ENCODE measurements around the gene SNX5.

The SNX5 gene

DNA sequence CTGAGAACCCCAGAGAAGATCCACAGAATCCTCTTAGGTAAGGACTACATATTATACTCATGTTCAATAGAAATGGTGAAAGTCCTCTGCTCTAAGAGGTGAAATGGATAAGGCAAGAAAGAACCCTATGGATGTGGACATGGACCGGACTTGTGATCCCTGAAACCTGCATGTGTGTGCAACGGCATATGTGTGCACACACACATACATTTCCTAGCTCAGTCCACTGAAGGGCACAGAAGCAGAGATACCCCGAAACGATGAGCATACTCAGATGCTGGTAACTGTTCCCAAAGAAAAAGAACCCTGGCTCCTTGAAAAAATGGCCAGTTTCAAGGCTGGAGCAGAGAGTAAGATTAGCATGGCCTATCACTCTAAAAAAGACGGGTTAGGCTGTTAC, 22.6 kb downstream of the SNX5 start:
- H3K27me3 ChIP-seq (ENCODE audit: insufficient read depth, low read length), result no peaks in the 10 kb centered on the region
- no peak overlapping the region for H2AK5ac ChIP-seq (ENCODE audit: low read length)
- H3K4me1 ChIP-seq (ENCODE audit: control insufficient read depth in 1 of 2, insufficient read depth in 2 of 2, low read length in 2 of 2), result no peaks in the 10 kb centered on the region
- H2BK12ac ChIP-seq (ENCODE audit: low read length), result no peak overlapping the region
- no peak for DNase-seq
- no peaks in the 10 kb centered on the region for H3K9me3 ChIP-seq (ENCODE audit: insufficient read depth, low read depth, low read length)
- H3K4ac ChIP-seq (ENCODE audit: low read depth, low read length), result no peak overlapping the region
- H3K79me1 ChIP-seq (ENCODE audit: low read length), result no peaks in the 10 kb centered on the region
- WGBS (ENCODE audit: extremely low coverage, insufficient coverage, insufficient read length), result no CpG with 5 or more reads among the region's 5 CpGs
- H3K9ac ChIP-seq (ENCODE audit: low read length), result no peak overlapping the region
- H3K14ac ChIP-seq (ENCODE audit: low read length), result no peak overlapping the region
- H2AFZ ChIP-seq (ENCODE audit: insufficient read depth, low read length, poor library complexity), result no peak overlapping the region
- H3K36me3 ChIP-seq (ENCODE audit: control insufficient read depth in 1 of 2, insufficient read depth in 2 of 2, low read length in 2 of 2), result peaks cover 18 to 66% of the 10 kb centered on the region in 2 experiments
- no peak overlapping the region for H3K27ac ChIP-seq (ENCODE audit: low read depth, low read length)
- H3K23ac ChIP-seq (ENCODE audit: low read length), result no peak overlapping the region
- no peak overlapping the region for H2BK120ac ChIP-seq (ENCODE audit: insufficient read depth, low read length, poor library complexity)
- H4K12ac ChIP-seq (ENCODE audit: low read depth, low read length), result no peak overlapping the region
- no peak overlapping the region for H4K8ac ChIP-seq (ENCODE audit: low read depth, low read length)
- no peak overlapping the region for H3K4me2 ChIP-seq (ENCODE audit: low read length)
- H4K91ac ChIP-seq (ENCODE audit: low read depth, low read length), result no peak overlapping the region
- no peaks in the 10 kb centered on the region for H3K79me2 ChIP-seq (ENCODE audit: control insufficient read depth, insufficient read depth, low read length, poor library complexity)
- H3K18ac ChIP-seq (ENCODE audit: low read length), result no peak overlapping the region
- peak overlapping the region; percentile 34 for H2BK5ac ChIP-seq (ENCODE audit: low read depth, low read length, poor library complexity)
- H3K4me3 ChIP-seq (ENCODE audit: low read depth, low read length), result no peak overlapping the region

DNA sequence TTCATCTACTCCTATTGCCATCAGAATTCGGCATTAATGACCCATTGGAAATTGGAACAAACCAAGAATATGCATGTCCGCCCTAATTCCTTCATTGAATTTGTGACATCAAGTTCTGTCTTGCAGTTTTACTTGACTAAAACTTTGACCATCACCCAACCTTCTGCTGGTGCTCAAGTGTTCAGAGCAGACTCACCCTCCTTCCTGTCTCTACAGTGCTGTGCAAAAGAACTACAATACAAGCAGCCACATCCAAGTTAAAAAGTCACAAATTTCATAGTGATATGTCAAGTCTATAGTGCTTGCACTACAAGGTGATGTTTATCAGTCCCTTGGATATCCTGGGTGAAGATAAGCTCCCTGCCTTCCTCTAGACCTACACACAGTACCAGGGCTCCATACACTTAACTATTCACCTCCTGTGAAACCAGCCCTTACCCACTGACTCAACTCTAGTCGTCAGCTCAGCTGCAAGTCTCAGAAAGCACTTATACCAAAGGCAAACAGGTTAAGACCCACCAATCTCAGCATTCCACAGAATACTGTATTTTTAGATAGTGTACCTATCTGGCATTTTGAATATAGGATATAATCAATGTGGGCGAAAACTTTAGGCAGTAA, 23.6 kb downstream of the SNX5 start:
- Histone ChIP-seq H4K8ac (ENCODE audit: low read depth, low read length) (no peak overlapping the region), H2AK5ac (ENCODE audit: low read length) (no peak overlapping the region), H3K4ac (ENCODE audit: low read depth, low read length) (no peak overlapping the region), H4K12ac (ENCODE audit: low read depth, low read length) (no peak overlapping the region), H4K91ac (ENCODE audit: low read depth, low read length) (no peak overlapping the region), H3K23ac (ENCODE audit: low read length) (no peak overlapping the region), H3K4me1 (ENCODE audit: control insufficient read depth in 1 of 2, insufficient read depth in 2 of 2, low read length in 2 of 2) (no peaks in the 10 kb centered on the region), H3K36me3 (ENCODE audit: control insufficient read depth in 1 of 2, insufficient read depth in 2 of 2, low read length in 2 of 2) (peaks cover 19 to 64% of the 10 kb centered on the region in 2 experiments), H2BK120ac (ENCODE audit: insufficient read depth, low read length, poor library complexity) (no peak overlapping the region), H3K4me3 (ENCODE audit: low read depth, low read length) (no peak overlapping the region), H2BK5ac (ENCODE audit: low read depth, low read length, poor library complexity) (no peak overlapping the region), H3K79me2 (ENCODE audit: control insufficient read depth, insufficient read depth, low read length, poor library complexity) (no peaks in the 10 kb centered on the region), H3K79me1 (ENCODE audit: low read length) (no peaks in the 10 kb centered on the region), H3K14ac (ENCODE audit: low read length) (no peak overlapping the region), H3K4me2 (ENCODE audit: low read length) (no peak overlapping the region), H3K27ac (ENCODE audit: low read depth, low read length) (no peak overlapping the region), H3K27me3 (ENCODE audit: insufficient read depth, low read length) (no peaks in the 10 kb centered on the region), H3K9ac (ENCODE audit: low read length) (no peak overlapping the region), H2AFZ (ENCODE audit: insufficient read depth, low read length, poor library complexity) (no peak overlapping the region), H3K9me3 (ENCODE audit: insufficient read depth, low read depth, low read length) (no peaks in the 10 kb centered on the region), H2BK12ac (ENCODE audit: low read length) (no peak overlapping the region), H3K18ac (ENCODE audit: low read length) (no peak overlapping the region)
- no peak for DNase-seq
- no CpG with 5 or more reads among the region's 4 CpGs for WGBS (ENCODE audit: extremely low coverage, insufficient coverage, insufficient read length)

DNA sequence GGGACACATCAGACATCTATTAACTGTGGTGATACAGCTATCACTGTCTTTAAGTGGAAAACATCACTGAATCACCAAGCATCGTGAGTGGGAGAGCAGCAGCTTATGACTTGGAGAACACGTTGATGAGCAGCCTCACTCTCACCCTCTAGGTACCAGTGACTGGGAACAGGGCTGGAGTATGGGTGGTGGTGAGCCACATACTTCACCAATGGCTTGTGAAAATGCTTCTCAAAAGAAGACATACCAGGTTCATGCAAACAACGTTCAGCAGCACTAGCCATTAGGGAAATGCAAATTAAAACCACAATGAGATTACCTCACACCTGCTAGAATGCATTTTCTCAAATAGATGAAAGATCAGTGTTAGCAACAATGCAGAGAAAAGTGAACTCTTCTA, 25.3 kb downstream of the SNX5 start:
- Histone ChIP-seq H2BK5ac (ENCODE audit: low read depth, low read length, poor library complexity) (no peak overlapping the region), H3K36me3 (ENCODE audit: control insufficient read depth in 1 of 2, insufficient read depth in 2 of 2, low read length in 2 of 2) (peaks cover 19 to 50% of the 10 kb centered on the region in 2 experiments), H2BK12ac (ENCODE audit: low read length) (no peak overlapping the region), H3K4me3 (ENCODE audit: low read depth, low read length) (no peak overlapping the region), H3K4me2 (ENCODE audit: low read length) (no peak overlapping the region), H3K18ac (ENCODE audit: low read length) (no peak overlapping the region), H2AFZ (ENCODE audit: insufficient read depth, low read length, poor library complexity) (no peak overlapping the region), H3K79me1 (ENCODE audit: low read length) (no peaks in the 10 kb centered on the region), H3K27me3 (ENCODE audit: insufficient read depth, low read length) (no peaks in the 10 kb centered on the region), H3K23ac (ENCODE audit: low read length) (peak overlapping the region; percentile 38), H4K91ac (ENCODE audit: low read depth, low read length) (no peak overlapping the region), H3K14ac (ENCODE audit: low read length) (no peak overlapping the region), H2AK5ac (ENCODE audit: low read length) (no peak overlapping the region), H3K4me1 (ENCODE audit: control insufficient read depth in 1 of 2, insufficient read depth in 2 of 2, low read length in 2 of 2) (no peaks in the 10 kb centered on the region), H3K27ac (ENCODE audit: low read depth, low read length) (no peak overlapping the region), H4K8ac (ENCODE audit: low read depth, low read length) (no peak overlapping the region), H3K9ac (ENCODE audit: low read length) (no peak overlapping the region), H3K79me2 (ENCODE audit: control insufficient read depth, insufficient read depth, low read length, poor library complexity) (no peaks in the 10 kb centered on the region), H3K4ac (ENCODE audit: low read depth, low read length) (no peak overlapping the region), H4K12ac (ENCODE audit: low read depth, low read length) (no peak overlapping the region), H2BK120ac (ENCODE audit: insufficient read depth, low read length, poor library complexity) (no peak overlapping the region), H3K9me3 (ENCODE audit: insufficient read depth, low read depth, low read length) (no peaks in the 10 kb centered on the region)
- no CpG with 5 or more reads among the region's 3 CpGs for WGBS (ENCODE audit: extremely low coverage, insufficient coverage, insufficient read length)
- DNase-seq, result no peak

DNA sequence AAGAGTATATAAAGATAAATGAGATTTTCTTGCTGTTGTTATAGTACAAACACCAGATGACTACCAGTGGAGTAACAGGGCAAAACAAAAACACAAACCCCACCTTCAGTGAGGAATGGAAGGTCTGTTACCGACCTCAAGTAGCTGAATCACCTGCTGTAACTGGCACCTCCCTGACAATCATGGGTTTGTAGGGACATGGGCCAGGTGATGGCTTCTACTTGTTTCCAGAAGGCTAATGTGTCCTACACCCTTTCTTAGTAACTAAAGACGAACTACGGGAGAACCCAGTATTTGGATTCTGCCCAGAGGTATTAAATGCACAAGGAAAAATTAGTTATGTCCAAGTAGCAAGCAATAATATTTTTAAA, 26.8 kb downstream of the SNX5 start:
- Histone ChIP-seq H3K79me2 (ENCODE audit: control insufficient read depth, insufficient read depth, low read length, poor library complexity) (no peaks in the 10 kb centered on the region), H2BK12ac (ENCODE audit: low read length) (no peak overlapping the region), H4K91ac (ENCODE audit: low read depth, low read length) (no peak overlapping the region), H3K36me3 (ENCODE audit: control insufficient read depth in 1 of 2, insufficient read depth in 2 of 2, low read length in 2 of 2) (peaks cover 17 to 43% of the 10 kb centered on the region in 2 experiments), H3K23ac (ENCODE audit: low read length) (no peak overlapping the region), H3K4ac (ENCODE audit: low read depth, low read length) (no peak overlapping the region), H3K9ac (ENCODE audit: low read length) (no peak overlapping the region), H3K79me1 (ENCODE audit: low read length) (no peaks in the 10 kb centered on the region), H4K12ac (ENCODE audit: low read depth, low read length) (no peak overlapping the region), H3K4me2 (ENCODE audit: low read length) (no peak overlapping the region), H3K4me3 (ENCODE audit: low read depth, low read length) (no peak overlapping the region), H3K18ac (ENCODE audit: low read length) (no peak overlapping the region), H3K4me1 (ENCODE audit: control insufficient read depth in 1 of 2, insufficient read depth in 2 of 2, low read length in 2 of 2) (peaks cover 5 to 6% of the 10 kb centered on the region in 2 experiments), H3K14ac (ENCODE audit: low read length) (no peak overlapping the region), H3K9me3 (ENCODE audit: insufficient read depth, low read depth, low read length) (no peaks in the 10 kb centered on the region), H4K8ac (ENCODE audit: low read depth, low read length) (no peak overlapping the region), H2AFZ (ENCODE audit: insufficient read depth, low read length, poor library complexity) (no peak overlapping the region), H3K27me3 (ENCODE audit: insufficient read depth, low read length) (no peaks in the 10 kb centered on the region), H2BK5ac (ENCODE audit: low read depth, low read length, poor library complexity) (no peak overlapping the region), H2BK120ac (ENCODE audit: insufficient read depth, low read length, poor library complexity) (no peak overlapping the region), H2AK5ac (ENCODE audit: low read length) (no peak overlapping the region), H3K27ac (ENCODE audit: low read depth, low read length) (no peak overlapping the region)
- DNase-seq, result no peak
- WGBS (ENCODE audit: extremely low coverage, insufficient coverage, insufficient read length), result no CpG with 5 or more reads among the region's 3 CpGs

Measured in trophoblast cell (in vitro differentiated cells and primary cell).